T-helper 17 cell (primary cell): ENCODE measurements around the gene ZNF550. TPM values are rescaled to one million over a fixed set of nuclear protein-coding genes. Genes with fewer than 3 reads are reported as not detected.
A peak's percentile ranks its signal among the peaks of the same experiment; 100 is the strongest.
"Not testable (repeated sequence)": the region's sequence is repeated elsewhere in the genome, so short reads cannot be mapped to it uniquely, and the experiment has no call there.

Source experiments
- ATAC-seq: fragments of 150-1000 bp; cut with Tn5 transposase; 2 replicates; pipeline ENCODE4 v1.10.0; 2021; ENCODE audit warnings: mild to moderate bottlenecking, moderate library complexity
- DNase-seq, 3 donors: peaks; one replicate each; pipeline versions ENCODE4 v3.0.0 to v3.0.0-alpha.2; 2020 to 2021
- H3K9me3 ChIP-seq: one replicate; pipeline ENCODE4 v1.7.0; 2013; ENCODE audit warnings: low read length, mild to moderate bottlenecking; ENCODE audit not compliant: control insufficient read depth, poor library complexity, severe bottlenecking
- H3K27ac Mint-ChIP-seq: one replicate; pipeline ENCODE4 v1.8.0; 2022; ENCODE audit warnings: mild to moderate bottlenecking, moderate library complexity, mixed read lengths
- H3K27me3 Mint-ChIP-seq: one replicate; pipeline ENCODE4 v1.8.0; 2022; ENCODE audit warnings: mixed read lengths
- H3K36me3 Mint-ChIP-seq: one replicate; pipeline ENCODE4 v1.8.0; 2022; ENCODE audit warnings: low read depth, mixed read lengths
- H3K4me1 Mint-ChIP-seq: one replicate; pipeline ENCODE4 v1.8.0; 2022; ENCODE audit warnings: mild to moderate bottlenecking, mixed read lengths
- H3K4me3 Mint-ChIP-seq: one replicate; pipeline ENCODE4 v1.8.0; 2022; ENCODE audit warnings: mild to moderate bottlenecking, moderate library complexity, mixed read lengths
- total RNA-seq, 4 donors: library from RNA in 2 of 4; stranded (reverse) in 2 of 4; gene quantifications; one replicate each; pipeline ENCODE4 v1.2.3 and lab custom pipeline; 2022 to 2026

Gene ZNF550
- total RNA-seq, 2 donors from 2014 or later = 8.5 to 12.2 TPM

DNA sequence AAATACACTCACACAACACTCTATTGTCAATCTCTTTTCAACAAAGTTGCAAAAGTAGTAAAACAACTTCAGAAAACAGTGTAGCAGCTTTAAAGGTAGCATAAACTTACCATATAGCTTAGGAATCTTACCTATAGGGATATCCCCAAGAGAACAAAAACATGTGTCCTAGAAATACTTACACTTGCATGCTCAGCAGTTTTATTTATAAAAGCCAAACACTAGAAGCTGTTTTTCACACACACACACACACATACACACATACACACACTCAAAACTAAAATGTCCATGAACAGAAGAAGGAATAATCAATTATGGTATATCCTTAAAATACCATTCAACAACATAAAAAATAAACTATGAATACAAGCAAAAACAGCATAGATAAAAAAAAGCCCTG lies 48.2 kb downstream of the ZNF550 start:
- no peak for DNase-seq

DNA sequence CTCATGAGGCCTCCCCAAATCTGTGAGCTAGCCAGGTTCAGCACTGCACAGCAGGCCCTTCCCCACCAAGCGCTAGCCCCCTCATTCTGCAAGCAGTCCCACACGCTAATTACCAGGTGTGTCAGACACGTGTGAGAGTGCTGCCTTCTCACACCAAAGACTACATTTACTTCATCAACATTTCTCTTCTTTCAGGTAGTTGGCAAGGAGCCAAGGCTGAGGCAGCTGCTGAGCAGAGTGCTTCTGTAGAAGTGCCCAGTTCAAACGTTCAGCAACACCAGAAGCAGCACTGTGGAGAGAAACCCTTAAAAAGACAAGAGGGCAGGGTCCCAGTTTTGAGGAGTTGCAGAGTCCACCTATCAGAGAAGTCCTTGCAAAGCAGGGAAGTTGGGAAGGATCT lies 53.5 kb downstream of the ZNF550 start:
- Mint-ChIP-seq H3K27ac (no peak overlapping the region), H3K4me3 (no peak overlapping the region), H3K36me3 (peaks cover 19% of the 10 kb centered on the region), H3K27me3 (no peaks in the 10 kb centered on the region), H3K4me1 (no peaks in the 10 kb centered on the region)
- peaks cover 11% of the 10 kb centered on the region for H3K9me3 ChIP-seq
- no peak for ATAC-seq
- DNase-seq = no peak

More for the DNA sequence above, 48.2 kb downstream of the ZNF550 start:
- Mint-ChIP-seq H3K36me3 (peaks cover 9% of the 10 kb centered on the region), H3K27me3 (no peaks in the 10 kb centered on the region), H3K27ac (no peak overlapping the region), H3K4me1 (no peaks in the 10 kb centered on the region), H3K4me3 (no peak overlapping the region)
- H3K9me3 ChIP-seq = peaks cover 23% of the 10 kb centered on the region
- no peak for ATAC-seq

DNA sequence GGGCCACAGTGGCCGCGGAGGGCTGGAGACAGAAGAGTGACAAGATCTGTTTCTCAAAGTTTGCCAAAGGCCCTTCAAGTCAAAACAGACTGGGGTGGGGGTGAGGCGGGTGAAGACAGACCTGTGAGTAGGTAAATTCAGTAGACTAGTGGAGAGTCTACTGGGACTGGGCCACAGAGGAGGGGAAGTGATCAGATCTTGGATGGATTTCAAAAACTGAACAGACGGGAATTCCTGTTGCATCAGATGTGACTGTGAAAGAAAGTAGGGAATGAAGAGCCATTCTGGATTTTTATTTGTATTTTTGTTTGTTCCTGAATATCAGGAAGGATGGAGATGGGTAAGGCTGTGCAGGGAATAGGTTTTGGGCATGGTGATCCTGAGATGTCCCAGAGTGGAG lies 59.3 kb downstream of the ZNF550 start:
- ATAC-seq, H3K4me1 Mint-ChIP-seq, H3K27me3 Mint-ChIP-seq, DNase-seq: not testable (repeated sequence)
- H3K9me3 ChIP-seq = peaks cover 19% of the 10 kb centered on the region
- peak overlapping the region; percentile 0 for H3K4me3 Mint-ChIP-seq
- H3K36me3 Mint-ChIP-seq = peaks cover 14% of the 10 kb centered on the region
- peak overlapping the region; percentile 0 for H3K27ac Mint-ChIP-seq

DNA sequence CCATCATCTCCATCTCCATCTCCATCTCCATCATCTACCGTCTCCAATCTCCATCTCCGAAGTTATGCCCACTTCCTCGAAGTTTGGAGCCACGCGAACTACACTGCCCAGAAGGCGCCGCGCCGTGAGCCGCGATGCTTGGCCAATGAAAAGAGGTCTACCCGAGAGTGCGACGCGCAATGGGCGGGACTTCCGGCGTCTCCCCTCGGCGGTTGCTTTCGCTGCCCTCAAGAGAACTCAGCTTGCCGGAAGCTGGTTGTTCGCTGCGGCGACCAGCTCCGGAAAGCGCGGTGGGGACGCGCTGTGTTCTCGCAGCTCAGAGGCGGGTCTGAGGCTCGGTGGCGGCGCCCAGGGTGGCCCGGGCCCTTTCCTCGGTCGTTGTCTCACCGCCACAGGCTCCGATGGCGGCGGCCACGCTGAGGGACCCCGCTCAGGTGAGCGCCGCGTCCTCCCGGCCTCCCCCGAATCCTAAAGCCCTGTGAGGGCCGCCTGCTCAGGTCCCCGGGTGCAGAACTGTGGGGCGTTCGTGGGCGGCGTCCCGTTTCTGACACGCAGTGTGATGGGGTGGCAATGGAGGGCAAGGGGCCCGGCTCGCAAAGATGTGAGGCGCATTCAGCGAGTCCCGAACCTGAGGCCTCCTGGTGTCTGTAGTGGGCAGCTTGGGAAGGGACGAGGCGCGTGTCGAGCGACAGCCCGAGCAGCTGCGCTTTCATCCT lies 59.8 kb downstream of the ZNF550 start, which contains the start of gene ZNF773:
ZNF773 (plus strand) TSS at position 259 of the 716 bp plus-strand sequence; CDS start at position 402, 143 bp downstream.
- H3K27me3 Mint-ChIP-seq, H3K4me1 Mint-ChIP-seq: not testable (repeated sequence)
- H3K9me3 ChIP-seq = peaks cover 19% of the 10 kb centered on the region
- Mint-ChIP-seq H3K36me3 (peaks cover 11% of the 10 kb centered on the region), H3K27ac (peak within 1 kb of the TSS; percentile 0), H3K4me3 (peak within 1 kb of the TSS; percentile 0)
- ATAC-seq (peak; percentile 94), DNase-seq (peak; percentile 85 to 92 (median 88))

DNA sequence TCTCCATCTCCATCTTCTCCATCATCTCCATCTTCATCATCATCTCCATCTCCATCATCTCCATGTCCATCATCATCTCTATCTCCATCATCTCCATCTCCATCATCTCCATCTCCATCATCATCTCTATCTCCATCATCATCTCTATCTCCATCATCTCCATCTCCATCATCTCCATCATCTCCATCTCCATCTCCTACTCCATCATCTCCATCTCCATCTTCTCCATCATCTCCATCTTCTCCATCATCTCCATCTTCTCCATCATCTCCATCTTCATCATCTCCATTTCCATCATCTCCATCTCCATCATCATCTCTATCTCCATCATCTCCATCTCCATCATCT lies 60.4 kb downstream of the ZNF550 start:
- peaks cover 21% of the 10 kb centered on the region for H3K9me3 ChIP-seq
- H3K4me1 Mint-ChIP-seq, DNase-seq, H3K27me3 Mint-ChIP-seq, H3K4me3 Mint-ChIP-seq, ATAC-seq, H3K27ac Mint-ChIP-seq: not testable (repeated sequence)
- H3K36me3 Mint-ChIP-seq = peaks cover 11% of the 10 kb centered on the region

DNA sequence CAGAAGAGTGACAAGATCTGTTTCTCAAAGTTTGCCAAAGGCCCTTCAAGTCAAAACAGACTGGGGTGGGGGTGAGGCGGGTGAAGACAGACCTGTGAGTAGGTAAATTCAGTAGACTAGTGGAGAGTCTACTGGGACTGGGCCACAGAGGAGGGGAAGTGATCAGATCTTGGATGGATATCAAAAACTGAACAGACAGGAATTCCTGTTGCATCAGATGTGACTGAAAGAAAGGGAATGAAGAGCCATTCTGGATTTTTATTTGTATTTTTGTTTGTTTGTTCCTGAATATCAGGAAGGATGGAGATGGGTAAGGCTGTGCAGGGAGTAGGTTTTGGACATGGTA lies 71.4 kb downstream of the ZNF550 start:
- peaks cover 13% of the 10 kb centered on the region for H3K9me3 ChIP-seq
- not testable (repeated sequence) for H3K27me3 Mint-ChIP-seq, ATAC-seq, H3K4me1 Mint-ChIP-seq, DNase-seq, H3K36me3 Mint-ChIP-seq, H3K27ac Mint-ChIP-seq
- peak overlapping the region; percentile 67 for H3K4me3 Mint-ChIP-seq

DNA sequence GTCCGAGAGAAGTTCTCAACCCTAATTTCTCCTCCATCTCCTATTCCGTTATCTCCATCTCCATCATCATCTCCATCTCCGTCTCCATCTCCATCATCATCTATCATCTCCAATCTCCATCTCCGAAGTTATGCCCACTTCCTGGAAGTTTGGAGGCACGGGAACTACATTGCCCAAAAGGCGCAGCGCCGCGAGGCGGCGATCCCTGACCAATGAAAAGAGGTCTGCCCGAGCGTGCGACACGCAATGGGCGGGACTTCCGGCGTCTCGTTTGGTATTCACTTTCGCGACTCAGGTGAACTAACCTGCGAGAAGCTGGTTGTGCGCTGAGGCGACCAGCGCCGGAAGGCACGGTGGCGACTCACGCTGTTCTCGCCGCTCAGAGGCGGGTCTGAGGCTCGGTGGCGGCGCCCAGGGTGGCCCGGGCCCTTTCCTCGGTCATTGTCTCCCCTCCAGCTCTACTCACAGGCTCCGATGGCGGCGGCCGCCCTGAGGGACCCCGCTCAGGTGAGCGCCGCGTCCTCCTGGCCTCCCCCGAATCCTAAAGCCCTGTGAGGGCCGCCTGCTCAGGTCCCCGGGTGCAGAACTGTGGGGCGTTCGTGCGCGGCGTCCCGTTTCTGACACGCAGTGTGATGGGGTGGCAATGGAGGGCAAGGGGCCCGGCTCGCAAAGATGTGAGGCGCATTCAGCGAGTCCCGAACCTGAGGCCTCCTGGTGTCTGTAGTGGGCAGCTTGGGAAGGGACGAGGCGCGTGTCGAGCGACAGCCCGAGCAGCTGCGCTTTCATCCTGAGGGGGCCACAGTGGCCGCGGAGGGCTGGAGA lies 72.0 kb downstream of the ZNF550 start, which contains the start of gene ZNF419:
ZNF419 (plus strand) TSS at position 274 of the 822 bp plus-strand sequence; CDS start at position 475, 201 bp downstream.
- not testable (repeated sequence) for H3K36me3 Mint-ChIP-seq

More for the DNA sequence above, 72.0 kb downstream of the ZNF550 start, which contains the start of gene ZNF419:
- peaks cover 13% of the 10 kb centered on the region for H3K9me3 ChIP-seq
- ATAC-seq (peak; percentile 98), DNase-seq (peak; percentile 79 to 91 (median 83))
- not testable (repeated sequence) for H3K27me3 Mint-ChIP-seq, H3K4me1 Mint-ChIP-seq, H3K27ac Mint-ChIP-seq
- peak within 1 kb of the TSS; percentile 67 for H3K4me3 Mint-ChIP-seq

Other genes with a start within 250 kb of the ZNF550 start
- 1 to 10 TPM; 5.3 TPM for gene ZNF543, start 239.4 kb downstream of the ZNF550 start, total RNA-seq
- 1 to 10 TPM; 5.6 to 6.6 TPM for gene ZNF304, start 208.6 kb downstream of the ZNF550 start, total RNA-seq
- gene TRAPPC2B, start 196.3 kb downstream of the ZNF550 start, total RNA-seq = 1 to 10 TPM; 8.7 to 9.5 TPM
- gene ZNF547, start 196.3 kb downstream of the ZNF550 start, total RNA-seq = 1 to 10 TPM in 1 of 2 donors, under 1 TPM in 1; 0.77 to 1.1 TPM
- 10 to 100 TPM; 58.9 to 66.7 TPM for gene ZNF548, start 170.0 kb downstream of the ZNF550 start, total RNA-seq
- gene ZNF17, start 148.7 kb downstream of the ZNF550 start, total RNA-seq = 1 to 10 TPM; 7.2 to 8.8 TPM
- gene ZNF749, start 124.5 kb downstream of the ZNF550 start, total RNA-seq = 1 to 10 TPM; 5.9 to 9.8 TPM
- not detected for gene VN1R1, start 102.7 kb downstream of the ZNF550 start, total RNA-seq
- 1 to 10 TPM; 1.4 to 1.5 TPM for gene ZNF772, start 82.3 kb downstream of the ZNF550 start, total RNA-seq
- 1 to 10 TPM; 6.8 to 7.0 TPM for gene ZNF419, start 72.1 kb downstream of the ZNF550 start, total RNA-seq
- gene ZNF773, start 59.9 kb downstream of the ZNF550 start, total RNA-seq = 1 to 10 TPM; 5.0 to 8.1 TPM
- gene ZNF549, start 32.5 kb downstream of the ZNF550 start, total RNA-seq = 1 to 10 TPM; 7.4 to 7.9 TPM
- gene ZNF416, start 19.0 kb upstream of the ZNF550 start, total RNA-seq = 1 to 10 TPM; 3.9 to 4.7 TPM
- gene ZIK1, start 24.3 kb upstream of the ZNF550 start, total RNA-seq = 1 to 10 TPM; 2.9 to 4.3 TPM
- 1 to 10 TPM; 2.5 to 4.4 TPM for gene ZNF530, start 40.0 kb upstream of the ZNF550 start, total RNA-seq
- 10 to 100 TPM; 20.9 to 22.7 TPM for gene ZNF134, start 54.4 kb upstream of the ZNF550 start, total RNA-seq
- 10 to 100 TPM; 27.7 to 33.7 TPM for gene ZNF211, start 73.3 kb upstream of the ZNF550 start, total RNA-seq
- not detected for gene ZSCAN4, start 109.1 kb upstream of the ZNF550 start, total RNA-seq
- 10 to 100 TPM in 1 of 2 donors, 1 to 10 TPM in 1; 9.2 to 13.9 TPM for gene ZNF551, start 122.1 kb upstream of the ZNF550 start, total RNA-seq
- 10 to 100 TPM in 1 of 2 donors, 1 to 10 TPM in 1; 1.9 to 20.0 TPM for gene ZNF154, start 149.3 kb upstream of the ZNF550 start, total RNA-seq
- 1 to 10 TPM; 7.4 to 9.2 TPM for gene ZNF671, start 167.8 kb upstream of the ZNF550 start, total RNA-seq
- gene ZNF776, start 187.0 kb upstream of the ZNF550 start, total RNA-seq = 10 to 100 TPM; 12.4 to 13.6 TPM
- gene ZNF586, start 209.8 kb upstream of the ZNF550 start, total RNA-seq = 10 to 100 TPM; 34.8 to 37.7 TPM